Measurements from ENCODE around the gene PKNOX1. TPM values are rescaled to one million over a fixed set of nuclear protein-coding genes. Genes with fewer than 3 reads are reported as not detected.
"Not testable (repeated sequence)": the region's sequence is repeated elsewhere in the genome, so short reads cannot be mapped to it uniquely, and the experiment has no call there.

PKNOX1 gene
- 8.2 TPM for total RNA-seq (ENCODE audit: unreplicated experiment)
- long read RNA-seq, full-length matches to known transcripts, result 3 of 4 reads
- long read RNA-seq, partial matches to known transcripts, result 1 of 4 reads
- long read RNA-seq, other reads (novel, unspliced or antisense), result 0 of 4 reads

GRCh38 chr21:42973991-42974831 lies at the start of gene PKNOX1:
TSS of gene PKNOX1 (plus strand) at chr21:42974562. CDS start at chr21:43004382, 29,820 bp downstream.
- peak within 1 kb of the TSS; percentile 90 for H3K4me3 Mint-ChIP-seq (ENCODE audit: unreplicated experiment)
- H3K36me3 Mint-ChIP-seq (ENCODE audit: low read depth, unreplicated experiment), result peaks cover 20% of the 10 kb centered on the region
- peak within 1 kb of the TSS; percentile 93 for H3K27ac Mint-ChIP-seq (ENCODE audit: unreplicated experiment)

GRCh38 chr21:42925114-42925926 lies 49.0 kb upstream of the PKNOX1 start, which contains the start of gene ERVH48-1:
TSS of gene ERVH48-1 (minus strand) at chr21:42925630. CDS start at chr21:42919006, 6,624 bp downstream.
- H3K4me3 Mint-ChIP-seq (ENCODE audit: unreplicated experiment), result peak within 1 kb of the TSS; percentile 82
- DNase-seq (ENCODE audit: low spot score), result peak; percentile 50
- no peaks in the 10 kb centered on the region for H3K9me3 Mint-ChIP-seq (ENCODE audit: unreplicated experiment)
- peaks cover 4% of the 10 kb centered on the region for H3K36me3 Mint-ChIP-seq (ENCODE audit: low read depth, unreplicated experiment)
- H3K27ac Mint-ChIP-seq (ENCODE audit: unreplicated experiment), result peak within 1 kb of the TSS; percentile 75
- peaks cover 19% of the 10 kb centered on the region for H3K4me1 Mint-ChIP-seq (ENCODE audit: unreplicated experiment)
- peaks cover 3% of the 10 kb centered on the region for H3K27me3 Mint-ChIP-seq (ENCODE audit: unreplicated experiment)
- TF ChIP-seq CTCF (IDR thresholded peaks at IDR 0.05; ENCODE audit: unreplicated experiment), result no peak

More at GRCh38 chr21:42973991-42974831, at the start of gene PKNOX1:
- peaks cover 4% of the 10 kb centered on the region for H3K27me3 Mint-ChIP-seq (ENCODE audit: unreplicated experiment)
- DNase-seq (ENCODE audit: low spot score), result peak; percentile 98
- TF ChIP-seq CTCF (IDR thresholded peaks at IDR 0.05; ENCODE audit: unreplicated experiment), result no peak
- H3K9me3 Mint-ChIP-seq (ENCODE audit: unreplicated experiment), result no peaks in the 10 kb centered on the region
- H3K4me1 Mint-ChIP-seq (ENCODE audit: unreplicated experiment), result peaks cover 17% of the 10 kb centered on the region

- H3K27me3 Mint-ChIP-seq (ENCODE audit: unreplicated experiment); H3K27ac Mint-ChIP-seq (ENCODE audit: unreplicated experiment); H3K4me3 Mint-ChIP-seq (ENCODE audit: unreplicated experiment); H3K9me3 Mint-ChIP-seq (ENCODE audit: unreplicated experiment); H3K36me3 Mint-ChIP-seq (ENCODE audit: low read depth, unreplicated experiment); DNase-seq (ENCODE audit: low spot score): not testable (repeated sequence)
- peaks cover 18% of the 10 kb centered on the region for H3K4me1 Mint-ChIP-seq (ENCODE audit: unreplicated experiment)
These were observed 46.7 kb upstream of the PKNOX1 start for GRCh38 chr21:42927474-42928200.

GRCh38 chr21:42929969-42930368 lies 44.4 kb upstream of the PKNOX1 start:
- no peak for DNase-seq (ENCODE audit: low spot score)
- TF ChIP-seq CTCF (IDR thresholded peaks at IDR 0.05; ENCODE audit: unreplicated experiment), result no peak
- H3K27ac Mint-ChIP-seq (ENCODE audit: unreplicated experiment), result peak overlapping the region; percentile 66
- no peaks in the 10 kb centered on the region for H3K36me3 Mint-ChIP-seq (ENCODE audit: low read depth, unreplicated experiment)
- peaks cover 8% of the 10 kb centered on the region for H3K4me1 Mint-ChIP-seq (ENCODE audit: unreplicated experiment)
- peaks cover 2% of the 10 kb centered on the region for H3K27me3 Mint-ChIP-seq (ENCODE audit: unreplicated experiment)
- no peak overlapping the region for H3K4me3 Mint-ChIP-seq (ENCODE audit: unreplicated experiment)
- no peaks in the 10 kb centered on the region for H3K9me3 Mint-ChIP-seq (ENCODE audit: unreplicated experiment)
